K562 (cell line): ENCODE data around the gene TIGD4. TPM values are rescaled to one million over a fixed set of nuclear protein-coding genes. Genes with fewer than 3 reads are reported as not detected.

Experiments used
- CHD4 ChIP-seq: fragments of 200-600 bp; sonication (generic); IDR thresholded peaks from 3 replicates; pipeline ENCODE4 v1.6.1; 2012; ENCODE audit warnings: low read depth, mild to moderate bottlenecking, mixed read lengths, low read length, inconsistent platforms; ENCODE audit not compliant: insufficient read depth, insufficient replicate concordance, poor library complexity, severe bottlenecking
- ELF2 ChIP-seq: fragments of 250-450 bp; sonication (Bioruptor Pico); IDR thresholded peaks from 2 replicates; pipeline ENCODE4 v1.5.0; 2021; ENCODE audit warnings: mild to moderate bottlenecking
- FOXA1 ChIP-seq: fragments of 450-650 bp; IDR thresholded peaks from 2 replicates; pipeline ENCODE4 v1.6.1; 2016; ENCODE audit warnings: mild to moderate bottlenecking, borderline replicate concordance
- HDGF ChIP-seq: fragments of 450-650 bp; IDR thresholded peaks from 2 replicates; pipeline ENCODE4 v1.6.1; 2016
- HNRNPL ChIP-seq: fragments of 200-400 bp; formaldehyde crosslinking; IDR thresholded peaks from 2 replicates; pipeline ENCODE4 v1.6.1; 2017; ENCODE audit warnings: low read depth, mild to moderate bottlenecking, low read length
- LARP7 ChIP-seq: fragments of 450-650 bp; IDR thresholded peaks from 2 replicates; pipeline ENCODE4 v1.6.1; 2016
- NFIX ChIP-seq: fragments of 250-450 bp; sonication (Bioruptor Pico); IDR thresholded peaks from 2 replicates; pipeline ENCODE4 v1.4.0; 2020; ENCODE audit warnings: low read depth, mild to moderate bottlenecking, moderate library complexity
- SMARCC2 ChIP-seq: fragments of 450-650 bp; IDR thresholded peaks from 2 replicates; pipeline ENCODE4 v1.6.1; 2017; ENCODE audit warnings: antibody characterized with exemption, moderate library complexity, mild to moderate bottlenecking, low read depth
- SP1 ChIP-seq: sonication (generic); formaldehyde crosslinking; IDR thresholded peaks from 2 replicates; pipeline ENCODE4 v1.8.1; 2022; ENCODE audit warnings: mild to moderate bottlenecking, missing genetic modification reagents
- TCF3 ChIP-seq: sonication (generic); formaldehyde crosslinking; IDR thresholded peaks from 2 replicates; pipeline ENCODE4 v1.4.0; 2020; ENCODE audit warnings: mild to moderate bottlenecking, missing genetic modification reagents
- ZNF263 ChIP-seq: sonication (generic); formaldehyde crosslinking; IDR thresholded peaks from 2 replicates; pipeline ENCODE4 v1.8.0; 2022; ENCODE audit warnings: mild to moderate bottlenecking, missing genetic modification reagents, borderline replicate concordance
- ZNF766 ChIP-seq: fragments of 200-800 bp; sonication (Bioruptor generic); conservative IDR thresholded peaks from 2 replicates; pipeline ENCODE4 v1.6.1; 2016; ENCODE audit warnings: missing genetic modification characterization, missing compliant biosample characterization
- polyA plus RNA-seq, 8 experiments: library from polyadenylated mRNA; depleted of rRNA in 4 of 8; stranded (reverse) in 5 of 8; unstranded in 3 of 8; fragments of >200 nt; fragmentation: Nextera tagmentation in 2 of 8; fragmentation: Illumina TruSeq in 1 of 8; extraction: Ambion mirVana in 2 of 8; extraction: Trizol in 1 of 8; gene quantifications; 2 replicates each; pipeline versions ENCODE4 v1.2.1 to v1.2.3, GENCODE V29; 2011 to 2014; ENCODE audit warnings: inconsistent platforms in 1 of 8, missing spikeins in 1 of 8
- total RNA-seq, 7 experiments: library from RNA; depleted of rRNA in 6 of 7; stranded (reverse); fragments of >200 nt in 6 of 7; fragmentation: Illumina TruSeq in 2 of 7; extraction: Trizol in 2 of 7; gene quantifications; 2 replicates each; pipeline versions ENCODE4 v1.2.1 to v1.2.3, GENCODE V29; 2011 to 2021; ENCODE audit warnings: low replicate concordance in 1 of 7
- TF ChIP-seq, protein P1 (sequence below): IDR thresholded peaks from 2 replicates; pipeline ENCODE4 v1.6.1; 2016; ENCODE audit warnings: missing genetic modification characterization, missing compliant biosample characterization
- TF ChIP-seq, protein P2 (sequence below): sonication (generic); formaldehyde crosslinking; IDR thresholded peaks from 2 replicates; pipeline ENCODE4 v1.4.0; 2020; ENCODE audit warnings: mild to moderate bottlenecking, missing genetic modification reagents
- TF ChIP-seq, protein P3 (sequence below), 2 experiments: fragments of 450-650 bp in 1 of 2; sonication (generic) in 1 of 2; formaldehyde crosslinking in 1 of 2; IDR thresholded peaks; 2 replicates each; pipeline versions ENCODE4 v1.7.1 to v1.9.0; 2016 to 2022; ENCODE audit warnings: inconsistent platforms in 1 of 2, mild to moderate bottlenecking in 1 of 2, missing genetic modification reagents in 1 of 2

The TIGD4 gene
- total and polyA plus RNA-seq, 9 of the 15 experiments (the other 6 are each of a cell fraction or from before 2014, with no cell fraction given) = 0.07 to 0.28 (median 0.18) TPM

DNA sequence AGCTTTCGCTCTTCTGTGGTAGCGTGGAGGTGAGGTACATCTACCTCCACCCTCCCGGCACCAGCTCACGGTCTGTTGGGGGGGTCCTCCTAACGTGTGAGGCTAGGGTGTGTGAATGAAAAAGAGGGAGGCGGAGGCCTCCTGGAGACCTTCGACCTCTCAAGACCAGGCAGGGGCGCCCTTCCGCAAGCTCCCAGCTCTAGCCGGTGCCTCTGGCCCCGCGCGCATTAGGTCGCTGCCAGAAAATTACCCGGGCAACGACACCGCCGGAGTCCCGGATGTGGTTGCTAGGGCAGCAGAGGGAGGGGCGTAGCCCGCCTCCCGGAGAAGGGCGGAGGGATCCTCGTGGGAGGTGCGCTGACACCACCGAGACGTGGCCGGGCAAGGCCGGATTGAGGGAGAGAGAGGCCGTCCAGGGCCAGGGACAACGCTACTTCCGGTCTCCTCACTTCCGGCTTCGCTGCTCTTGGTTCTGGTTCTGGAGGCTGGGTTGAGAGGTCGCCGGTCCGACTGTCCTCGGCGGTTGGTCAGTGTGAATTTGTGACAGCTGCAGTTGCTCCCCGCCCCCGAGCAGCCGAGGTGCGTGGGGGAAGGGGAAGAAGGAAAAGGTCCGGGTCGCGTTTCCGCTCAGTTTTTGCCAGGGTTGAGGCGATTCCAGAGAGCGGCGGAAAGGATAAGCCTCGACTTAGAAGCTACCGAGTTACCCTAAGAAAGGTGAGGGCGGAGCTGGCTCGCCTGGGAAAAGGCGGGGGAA, at the start of gene TIGD4, which contains the start of gene ARFIP1 (continued):
- TF ChIP-seq LARP7 (no peak), NFIX (CRISPR knock-in tag) (no peak), HNRNPL (no peak), ZNF263 (CRISPR knock-in tag) (no peak), ELF2 (peak; percentile 89), CHD4 (no peak), FOXA1 (no peak), HDGF (no peak), ZNF766 (no peak), SMARCC2 (peak; percentile 23; the same call in 1 of the 2 replicates), TCF3 (no peak), SP1 (peak; percentile 86; the same call in 1 of the 2 replicates)
- TF ChIP-seq, protein P1, sequence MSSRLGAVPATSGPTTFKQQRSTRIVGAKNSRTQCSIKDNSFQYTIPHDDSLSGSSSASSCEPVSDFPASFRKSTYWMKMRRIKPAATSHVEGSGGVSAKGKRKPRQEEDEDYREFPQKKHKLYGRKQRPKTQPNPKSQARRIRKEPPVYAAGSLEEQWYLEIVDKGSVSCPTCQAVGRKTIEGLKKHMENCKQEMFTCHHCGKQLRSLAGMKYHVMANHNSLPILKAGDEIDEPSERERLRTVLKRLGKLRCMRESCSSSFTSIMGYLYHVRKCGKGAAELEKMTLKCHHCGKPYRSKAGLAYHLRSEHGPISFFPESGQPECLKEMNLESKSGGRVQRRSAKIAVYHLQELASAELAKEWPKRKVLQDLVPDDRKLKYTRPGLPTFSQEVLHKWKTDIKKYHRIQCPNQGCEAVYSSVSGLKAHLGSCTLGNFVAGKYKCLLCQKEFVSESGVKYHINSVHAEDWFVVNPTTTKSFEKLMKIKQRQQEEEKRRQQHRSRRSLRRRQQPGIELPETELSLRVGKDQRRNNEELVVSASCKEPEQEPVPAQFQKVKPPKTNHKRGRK (tag) = no peak
- TF ChIP-seq, protein P2, sequence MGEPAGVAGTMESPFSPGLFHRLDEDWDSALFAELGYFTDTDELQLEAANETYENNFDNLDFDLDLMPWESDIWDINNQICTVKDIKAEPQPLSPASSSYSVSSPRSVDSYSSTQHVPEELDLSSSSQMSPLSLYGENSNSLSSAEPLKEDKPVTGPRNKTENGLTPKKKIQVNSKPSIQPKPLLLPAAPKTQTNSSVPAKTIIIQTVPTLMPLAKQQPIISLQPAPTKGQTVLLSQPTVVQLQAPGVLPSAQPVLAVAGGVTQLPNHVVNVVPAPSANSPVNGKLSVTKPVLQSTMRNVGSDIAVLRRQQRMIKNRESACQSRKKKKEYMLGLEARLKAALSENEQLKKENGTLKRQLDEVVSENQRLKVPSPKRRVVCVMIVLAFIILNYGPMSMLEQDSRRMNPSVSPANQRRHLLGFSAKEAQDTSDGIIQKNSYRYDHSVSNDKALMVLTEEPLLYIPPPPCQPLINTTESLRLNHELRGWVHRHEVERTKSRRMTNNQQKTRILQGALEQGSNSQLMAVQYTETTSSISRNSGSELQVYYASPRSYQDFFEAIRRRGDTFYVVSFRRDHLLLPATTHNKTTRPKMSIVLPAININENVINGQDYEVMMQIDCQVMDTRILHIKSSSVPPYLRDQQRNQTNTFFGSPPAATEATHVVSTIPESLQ (CRISPR knock-in tag) = no peak
- TF ChIP-seq, protein P3, sequence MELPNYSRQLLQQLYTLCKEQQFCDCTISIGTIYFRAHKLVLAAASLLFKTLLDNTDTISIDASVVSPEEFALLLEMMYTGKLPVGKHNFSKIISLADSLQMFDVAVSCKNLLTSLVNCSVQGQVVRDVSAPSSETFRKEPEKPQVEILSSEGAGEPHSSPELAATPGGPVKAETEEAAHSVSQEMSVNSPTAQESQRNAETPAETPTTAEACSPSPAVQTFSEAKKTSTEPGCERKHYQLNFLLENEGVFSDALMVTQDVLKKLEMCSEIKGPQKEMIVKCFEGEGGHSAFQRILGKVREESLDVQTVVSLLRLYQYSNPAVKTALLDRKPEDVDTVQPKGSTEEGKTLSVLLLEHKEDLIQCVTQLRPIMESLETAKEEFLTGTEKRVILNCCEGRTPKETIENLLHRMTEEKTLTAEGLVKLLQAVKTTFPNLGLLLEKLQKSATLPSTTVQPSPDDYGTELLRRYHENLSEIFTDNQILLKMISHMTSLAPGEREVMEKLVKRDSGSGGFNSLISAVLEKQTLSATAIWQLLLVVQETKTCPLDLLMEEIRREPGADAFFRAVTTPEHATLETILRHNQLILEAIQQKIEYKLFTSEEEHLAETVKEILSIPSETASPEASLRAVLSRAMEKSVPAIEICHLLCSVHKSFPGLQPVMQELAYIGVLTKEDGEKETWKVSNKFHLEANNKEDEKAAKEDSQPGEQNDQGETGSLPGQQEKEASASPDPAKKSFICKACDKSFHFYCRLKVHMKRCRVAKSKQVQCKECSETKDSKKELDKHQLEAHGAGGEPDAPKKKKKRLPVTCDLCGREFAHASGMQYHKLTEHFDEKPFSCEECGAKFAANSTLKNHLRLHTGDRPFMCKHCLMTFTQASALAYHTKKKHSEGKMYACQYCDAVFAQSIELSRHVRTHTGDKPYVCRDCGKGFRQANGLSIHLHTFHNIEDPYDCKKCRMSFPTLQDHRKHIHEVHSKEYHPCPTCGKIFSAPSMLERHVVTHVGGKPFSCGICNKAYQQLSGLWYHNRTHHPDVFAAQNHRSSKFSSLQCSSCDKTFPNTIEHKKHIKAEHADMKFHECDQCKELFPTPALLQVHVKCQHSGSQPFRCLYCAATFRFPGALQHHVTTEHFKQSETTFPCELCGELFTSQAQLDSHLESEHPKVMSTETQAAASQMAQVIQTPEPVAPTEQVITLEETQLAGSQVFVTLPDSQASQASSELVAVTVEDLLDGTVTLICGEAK (IDR thresholded peaks at IDR 0.05) = peak; percentile 97
- TF ChIP-seq, protein P3 (CRISPR knock-in tag; IDR thresholded peaks at IDR 0.05) = no peak
